C4-2B (cell line): ENCODE data around the gene PRR20G.

Experiments
- CTCF ChIP-seq: fragments of 450-650 bp; conservative IDR thresholded peaks from 2 replicates; pipeline ENCODE4 v1.5.1; 2017; ENCODE audit warnings: mild to moderate bottlenecking
- ZFX ChIP-seq: fragments of 450-650 bp; IDR thresholded peaks from 2 replicates; pipeline ENCODE4 v1.6.1; 2017

GRCh38 chr3:127276396-127276795 is 11.4 kb downstream of the PRR20G start:
- no peak for TF ChIP-seq CTCF
- no peak for TF ChIP-seq ZFX
